K562 (cell line): ENCODE measurements around the gene OXT. TPM values are rescaled to one million over a fixed set of nuclear protein-coding genes. Genes with fewer than 3 reads are reported as not detected.

ENCODE experiments used
- ARID3B ChIP-seq: fragments of 250-450 bp; sonication (Bioruptor Pico); IDR thresholded peaks from 2 replicates; pipeline ENCODE4 v1.4.0; 2020; ENCODE audit warnings: borderline replicate concordance
- ELF2 ChIP-seq: fragments of 250-450 bp; sonication (Bioruptor Pico); IDR thresholded peaks from 2 replicates; pipeline ENCODE4 v1.5.0; 2021; ENCODE audit warnings: mild to moderate bottlenecking
- MGA ChIP-seq: fragments of 450-650 bp; IDR thresholded peaks from 2 replicates; pipeline ENCODE4 v1.6.1; 2016; ENCODE audit warnings: mild to moderate bottlenecking, moderate library complexity
- NFE2 ChIP-seq: IDR thresholded peaks from 2 replicates; pipeline ENCODE4 v1.6.1; 2014; ENCODE audit warnings: antibody characterized with exemption, low read depth
- PTBP1 ChIP-seq: fragments of 200-400 bp; formaldehyde crosslinking; IDR thresholded peaks from 2 replicates; pipeline ENCODE4 v1.6.1; 2017; ENCODE audit warnings: low read depth, low read length
- TCFL5 ChIP-seq: fragments of 250-450 bp; sonication (Bioruptor Pico); conservative IDR thresholded peaks from 2 replicates; pipeline ENCODE4 v1.6.1; 2021; ENCODE audit warnings: mild to moderate bottlenecking, moderate library complexity, matching md5 sums
- ZC3H8 ChIP-seq: fragments of 450-650 bp; IDR thresholded peaks from 2 replicates; pipeline ENCODE4 v1.6.1; 2017
- ZNF143 ChIP-seq: sonication (generic); formaldehyde crosslinking; IDR thresholded peaks from 2 replicates; pipeline ENCODE4 v1.9.0; 2022; ENCODE audit warnings: mild to moderate bottlenecking, missing genetic modification reagents
- polyA plus RNA-seq, 8 experiments: library from polyadenylated mRNA; depleted of rRNA in 4 of 8; stranded (reverse) in 5 of 8; unstranded in 3 of 8; fragments of >200 nt; fragmentation: Nextera tagmentation in 2 of 8; fragmentation: Illumina TruSeq in 1 of 8; extraction: Ambion mirVana in 2 of 8; extraction: Trizol in 1 of 8; gene quantifications; 2 replicates each; pipeline versions ENCODE4 v1.2.1 to v1.2.3, GENCODE V29; 2011 to 2014; ENCODE audit warnings: inconsistent platforms in 1 of 8, missing spikeins in 1 of 8
- total RNA-seq, 7 experiments: library from RNA; depleted of rRNA in 6 of 7; stranded (reverse); fragments of >200 nt in 6 of 7; fragmentation: Illumina TruSeq in 2 of 7; extraction: Trizol in 2 of 7; gene quantifications; 2 replicates each; pipeline versions ENCODE4 v1.2.1 to v1.2.3, GENCODE V29; 2011 to 2021; ENCODE audit warnings: low replicate concordance in 1 of 7

Gene OXT
- total and polyA plus RNA-seq, 9 of the 15 experiments (the other 6 are each of a cell fraction or from before 2014, with no cell fraction given) = not detected

GRCh38 chr20:3045816-3046676 is 25.4 kb upstream of the OXT start, which contains the start of gene MRPS26 (continued):
- TF ChIP-seq ZC3H8 (no peak), MGA (peak; percentile 36), PTBP1 (no peak), ELF2 (CRISPR knock-in tag) (peak; percentile 70; the same call in 1 of the 2 replicates), NFE2 (no peak), ARID3B (CRISPR knock-in tag) (no peak), TCFL5 (CRISPR knock-in tag) (no peak), ZNF143 (CRISPR knock-in tag) (peak; percentile 93)
